Breast epithelium (tissue), 4 donors: ENCODE results near the gene KDM4B. TPM values are rescaled to one million over a fixed set of nuclear protein-coding genes. Genes with fewer than 3 reads are reported as not detected.

Source experiments
- DNase-seq, 2 donors: peaks; one replicate each; pipeline ENCODE4 v3.0.0-alpha.2; 2019; ENCODE audit warnings: low spot score in 2 of 2
- H3K27ac ChIP-seq, 2 donors: fragments of 200-600 bp; sonication (generic) in 1 of 2; one replicate each; pipeline ENCODE4 v1.5.1; 2016 to 2019; ENCODE audit warnings: mild to moderate bottlenecking in 1 of 2
- H3K27me3 ChIP-seq, 2 donors: fragments of 200-600 bp; sonication (generic) in 1 of 2; one replicate each; pipeline versions ENCODE4 v1.5.1 to v1.6.0; 2017 to 2019; ENCODE audit warnings: control low read depth in 1 of 2, mild to moderate bottlenecking in 1 of 2
- H3K36me3 ChIP-seq: fragments of 200-600 bp; one replicate; pipeline ENCODE4 v1.5.1; 2019
- H3K4me1 ChIP-seq, 2 donors: fragments of 200-600 bp; sonication (generic); one replicate each; pipeline ENCODE4 v1.5.1; 2016 to 2019; ENCODE audit warnings: control low read depth in 1 of 2
- H3K4me3 ChIP-seq, 3 donors: fragments of 200-600 bp; sonication (generic); 1 replicate in 2 of 3; 2 replicates in 1 of 3; pipeline ENCODE4 v1.5.1; 2016 to 2019; ENCODE audit warnings: mild to moderate bottlenecking in 3 of 3, moderate library complexity in 2 of 3
- H3K9me3 ChIP-seq, 2 donors: fragments of 200-600 bp; sonication (generic) in 1 of 2; one replicate each; pipeline ENCODE4 v1.5.1; 2016 to 2019; ENCODE audit warnings: control low read depth in 1 of 2
- POLR2A ChIP-seq: fragments of 450-650 bp; IDR thresholded peaks from one replicate; pipeline ENCODE4 v1.6.1; 2016; ENCODE audit warnings: antibody characterized with exemption, mild to moderate bottlenecking, moderate library complexity
- POLR2AphosphoS5 ChIP-seq, 3 donors: sonication (generic); formaldehyde crosslinking; IDR thresholded peaks; one replicate each; pipeline ENCODE4 v1.6.1; 2017; ENCODE audit warnings: antibody characterized with exemption in 3 of 3
- intact Hi-C: fragments of 100-400 bp; cut with DNase I; formaldehyde crosslinking; loops from one replicate; pipeline ENCODE4 v1.15.1; 2023; ENCODE audit warnings: low total_unique reads
- total RNA-seq, 3 donors: library from RNA; depleted of rRNA; stranded (reverse); fragments of >200 nt; gene quantifications; one replicate each; pipeline ENCODE4 v1.1.0, GENCODE V29; 2016
- TF ChIP-seq, protein P1 (sequence below), 3 donors: fragments of 450-650 bp; IDR thresholded peaks; one replicate each; pipeline ENCODE4 v1.5.1; 2016 to 2017; ENCODE audit warnings: antibody characterized with exemption in 3 of 3, mild to moderate bottlenecking in 3 of 3, moderate library complexity in 3 of 3

KDM4B gene
- total RNA-seq, 3 donors from 2014 or later: 25.0 to 55.3 (median 40.3) TPM

DNA sequence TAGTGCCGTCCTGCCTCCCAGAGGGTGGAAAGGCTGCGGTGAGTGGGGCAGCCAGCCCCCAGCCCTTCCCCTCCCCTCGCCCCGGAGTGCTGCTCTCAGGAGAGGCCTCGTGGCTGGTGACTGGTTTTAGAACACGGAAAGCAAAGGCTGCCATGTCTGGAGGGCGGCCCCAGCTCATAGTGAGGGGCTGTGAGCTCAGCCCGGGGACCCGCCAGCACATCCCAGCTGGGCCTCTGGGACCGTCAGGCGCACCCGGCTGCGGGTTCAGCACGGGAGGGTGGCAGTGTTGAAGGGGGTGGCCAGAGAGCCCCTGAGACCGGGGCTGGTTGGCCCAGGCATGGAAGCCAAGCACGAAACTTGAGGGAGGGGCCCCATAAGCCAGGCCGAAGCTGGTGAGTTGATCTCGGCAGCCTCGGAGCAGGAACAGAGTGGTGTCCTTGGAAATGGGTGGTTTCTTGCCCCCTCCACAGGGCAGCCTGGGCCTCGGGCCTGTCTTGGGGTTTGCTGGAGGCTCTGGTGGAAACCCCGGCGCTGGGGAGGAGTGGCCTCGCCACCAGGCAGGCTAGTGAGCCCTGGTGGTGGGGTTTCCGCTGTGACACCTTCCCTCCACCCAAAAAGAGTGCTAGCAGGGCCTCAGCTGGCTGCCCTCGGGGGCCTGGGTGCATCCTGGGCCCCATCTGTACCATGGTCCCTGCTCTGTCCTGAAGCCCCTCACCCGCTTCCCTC, 157.7 kb downstream of the KDM4B start:
- Histone ChIP-seq H3K4me3 (no peak overlapping the region), H3K4me1 (peaks cover 0 to 6% of the 10 kb centered on the region in 2 donors), H3K9me3 (no peaks in the 10 kb centered on the region), H3K27me3 (no peaks in the 10 kb centered on the region), H3K27ac (peak overlapping the region in 1 of 2 donors; percentile 69), H3K36me3 (peaks cover 6% of the 10 kb centered on the region)
- intact Hi-C loops: no loop called here
- no peak for DNase-seq
- TF ChIP-seq POLR2A: no peak
- TF ChIP-seq, protein P1, sequence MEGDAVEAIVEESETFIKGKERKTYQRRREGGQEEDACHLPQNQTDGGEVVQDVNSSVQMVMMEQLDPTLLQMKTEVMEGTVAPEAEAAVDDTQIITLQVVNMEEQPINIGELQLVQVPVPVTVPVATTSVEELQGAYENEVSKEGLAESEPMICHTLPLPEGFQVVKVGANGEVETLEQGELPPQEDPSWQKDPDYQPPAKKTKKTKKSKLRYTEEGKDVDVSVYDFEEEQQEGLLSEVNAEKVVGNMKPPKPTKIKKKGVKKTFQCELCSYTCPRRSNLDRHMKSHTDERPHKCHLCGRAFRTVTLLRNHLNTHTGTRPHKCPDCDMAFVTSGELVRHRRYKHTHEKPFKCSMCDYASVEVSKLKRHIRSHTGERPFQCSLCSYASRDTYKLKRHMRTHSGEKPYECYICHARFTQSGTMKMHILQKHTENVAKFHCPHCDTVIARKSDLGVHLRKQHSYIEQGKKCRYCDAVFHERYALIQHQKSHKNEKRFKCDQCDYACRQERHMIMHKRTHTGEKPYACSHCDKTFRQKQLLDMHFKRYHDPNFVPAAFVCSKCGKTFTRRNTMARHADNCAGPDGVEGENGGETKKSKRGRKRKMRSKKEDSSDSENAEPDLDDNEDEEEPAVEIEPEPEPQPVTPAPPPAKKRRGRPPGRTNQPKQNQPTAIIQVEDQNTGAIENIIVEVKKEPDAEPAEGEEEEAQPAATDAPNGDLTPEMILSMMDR (IDR thresholded peaks at IDR 0.05): no peak
- no peak for TF ChIP-seq POLR2AphosphoS5 (IDR thresholded peaks at IDR 0.05)

DNA sequence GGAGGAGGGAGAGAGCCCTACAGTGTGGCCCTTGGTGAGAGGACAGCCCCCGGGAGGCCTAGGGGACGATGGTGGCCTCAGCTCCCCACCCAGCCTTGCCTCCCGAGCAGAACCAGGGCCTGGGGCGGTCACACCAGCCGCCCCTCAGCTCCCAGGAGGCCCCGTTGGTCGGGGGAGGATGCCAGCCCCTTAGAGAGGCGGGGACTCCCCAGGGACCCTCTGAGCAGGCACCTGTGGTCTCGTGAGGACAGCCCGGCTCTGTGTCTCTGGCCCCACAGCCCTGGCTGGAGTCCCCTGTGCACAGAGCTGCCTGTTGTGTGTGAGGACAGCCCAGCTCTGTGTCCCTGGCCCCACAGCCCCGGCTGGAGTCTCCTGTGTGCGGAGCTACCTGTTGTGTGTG, 158.8 kb downstream of the KDM4B start:
- H3K9me3 ChIP-seq: no peaks in the 10 kb centered on the region
- H3K27me3 ChIP-seq: no peaks in the 10 kb centered on the region
- H3K36me3 ChIP-seq: peaks cover 2% of the 10 kb centered on the region
- no peak overlapping the region for H3K4me3 ChIP-seq
- peak overlapping the region in 1 of 2 donors; percentile 69 for H3K27ac ChIP-seq
- intact Hi-C loops: no loop called here
- no peak for TF ChIP-seq POLR2A
- TF ChIP-seq, protein P1 (IDR thresholded peaks at IDR 0.05): no peak
- no peak for TF ChIP-seq POLR2AphosphoS5 (IDR thresholded peaks at IDR 0.05)
- DNase-seq: no peak
- H3K4me1 ChIP-seq: peaks cover 0 to 6% of the 10 kb centered on the region in 2 donors

DNA sequence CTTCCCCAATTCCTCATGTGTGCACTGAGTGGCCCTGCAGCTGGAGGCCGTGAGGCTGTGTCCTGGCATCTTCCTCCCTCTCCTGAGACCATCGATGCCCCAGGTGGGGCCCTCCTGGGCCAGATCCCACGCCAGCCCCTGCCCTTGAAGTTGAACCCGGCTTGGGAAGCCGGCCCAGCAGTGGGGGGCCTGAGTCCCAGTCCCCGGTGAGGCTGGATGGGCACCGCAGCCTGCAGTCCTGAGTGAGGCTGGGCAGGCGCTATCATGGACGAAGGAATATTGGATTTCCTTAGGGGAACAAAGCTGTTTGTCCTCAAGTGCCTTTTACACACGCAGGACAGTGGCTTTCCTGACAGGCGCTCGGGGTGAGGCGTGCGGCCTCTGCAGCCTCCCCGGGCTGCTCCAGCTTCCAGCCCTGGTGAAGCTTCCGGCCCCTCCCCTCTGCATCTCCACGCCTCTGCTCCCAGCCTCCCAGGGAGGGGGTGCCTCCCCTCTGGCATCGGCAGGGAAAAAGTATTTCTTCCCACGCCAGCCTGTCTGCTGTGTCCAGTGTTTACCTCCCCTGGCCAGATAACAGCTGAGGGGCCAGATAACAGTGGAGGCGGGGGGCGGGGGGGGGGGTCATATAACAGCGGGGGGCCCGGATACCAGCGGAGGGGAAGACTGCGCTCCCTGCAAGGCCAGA, 159.5 kb downstream of the KDM4B start:
- DNase-seq: no peak
- Histone ChIP-seq H3K36me3 (no peaks in the 10 kb centered on the region), H3K4me1 (peaks cover 0 to 6% of the 10 kb centered on the region in 2 donors), H3K27me3 (no peaks in the 10 kb centered on the region), H3K27ac (peak overlapping the region in 1 of 2 donors; percentile 69), H3K4me3 (no peak overlapping the region), H3K9me3 (no peaks in the 10 kb centered on the region)
- intact Hi-C loops: no loop called here
- TF ChIP-seq, protein P1 (IDR thresholded peaks at IDR 0.05): no peak
- TF ChIP-seq POLR2A (no peak), POLR2AphosphoS5 (IDR thresholded peaks at IDR 0.05) (no peak)

DNA sequence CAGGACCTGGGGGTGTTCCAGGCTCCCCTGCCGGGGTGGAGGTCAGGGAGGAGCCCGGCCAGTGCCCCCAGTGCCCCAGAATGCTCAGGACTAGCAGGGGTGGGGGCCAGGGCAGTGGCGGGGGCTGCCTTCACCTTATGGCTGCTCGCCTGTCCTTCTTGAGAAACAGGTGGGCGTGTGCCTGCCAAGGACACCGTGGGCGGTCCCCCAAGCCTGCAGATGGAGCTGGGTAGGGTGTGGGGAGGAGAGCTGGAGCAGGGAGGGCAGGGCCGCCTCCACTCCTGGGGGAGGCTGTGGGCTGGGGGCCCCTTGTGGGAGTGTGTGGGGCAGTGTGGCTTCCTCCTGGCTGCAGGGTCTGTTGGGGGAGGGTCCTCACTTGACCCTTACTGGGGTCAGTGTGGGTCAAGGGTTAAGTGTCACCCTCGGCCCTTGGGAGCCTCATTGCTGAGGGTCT, 160.1 kb downstream of the KDM4B start:
- Histone ChIP-seq H3K27me3 (no peaks in the 10 kb centered on the region), H3K36me3 (no peaks in the 10 kb centered on the region), H3K4me3 (no peak overlapping the region), H3K9me3 (no peaks in the 10 kb centered on the region), H3K4me1 (peaks cover 0 to 6% of the 10 kb centered on the region in 2 donors), H3K27ac (peak overlapping the region in 1 of 2 donors; percentile 50)
- no peak for DNase-seq
- intact Hi-C loops: no loop called here
- no peak for TF ChIP-seq POLR2AphosphoS5 (IDR thresholded peaks at IDR 0.05)
- no peak for TF ChIP-seq POLR2A
- TF ChIP-seq, protein P1 (IDR thresholded peaks at IDR 0.05): no peak

DNA sequence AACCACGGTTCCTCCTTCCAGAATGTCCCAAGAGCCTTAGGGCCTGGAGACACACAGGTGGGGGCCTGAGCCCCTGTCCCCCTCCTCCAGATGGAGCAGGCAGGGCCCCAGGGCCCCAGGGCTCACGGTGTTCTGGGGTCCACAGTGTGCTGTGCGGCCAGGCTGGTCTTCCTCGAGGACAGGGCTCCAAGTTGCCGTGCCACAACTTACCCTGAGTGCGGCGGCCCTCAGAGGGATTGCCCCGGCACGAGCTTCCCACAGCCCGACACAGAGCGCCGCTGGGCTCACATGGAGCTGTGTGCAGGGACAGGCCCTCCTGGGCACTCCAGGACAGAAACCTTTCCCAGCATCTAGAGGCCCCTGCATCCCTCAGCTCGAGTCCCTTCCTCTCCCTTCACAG, 160.8 kb downstream of the KDM4B start:
- H3K9me3 ChIP-seq: no peaks in the 10 kb centered on the region
- intact Hi-C loops: no loop called here
- peaks cover 0 to 6% of the 10 kb centered on the region in 2 donors for H3K4me1 ChIP-seq
- TF ChIP-seq, protein P1 (IDR thresholded peaks at IDR 0.05): no peak
- no peak for TF ChIP-seq POLR2AphosphoS5 (IDR thresholded peaks at IDR 0.05)
- no peak for DNase-seq
- peaks cover 4% of the 10 kb centered on the region for H3K36me3 ChIP-seq
- H3K4me3 ChIP-seq: no peak overlapping the region
- H3K27me3 ChIP-seq: no peaks in the 10 kb centered on the region
- peak overlapping the region in 1 of 2 donors; percentile 5 for H3K27ac ChIP-seq
